ENCODE data around the gene SLC30A7. TPM values are rescaled to one million over a fixed set of nuclear protein-coding genes. Genes with fewer than 3 reads are reported as not detected.

The SLC30A7 gene
- total RNA-seq, 1 experiment from 2014 or later: 55.0 TPM

DNA sequence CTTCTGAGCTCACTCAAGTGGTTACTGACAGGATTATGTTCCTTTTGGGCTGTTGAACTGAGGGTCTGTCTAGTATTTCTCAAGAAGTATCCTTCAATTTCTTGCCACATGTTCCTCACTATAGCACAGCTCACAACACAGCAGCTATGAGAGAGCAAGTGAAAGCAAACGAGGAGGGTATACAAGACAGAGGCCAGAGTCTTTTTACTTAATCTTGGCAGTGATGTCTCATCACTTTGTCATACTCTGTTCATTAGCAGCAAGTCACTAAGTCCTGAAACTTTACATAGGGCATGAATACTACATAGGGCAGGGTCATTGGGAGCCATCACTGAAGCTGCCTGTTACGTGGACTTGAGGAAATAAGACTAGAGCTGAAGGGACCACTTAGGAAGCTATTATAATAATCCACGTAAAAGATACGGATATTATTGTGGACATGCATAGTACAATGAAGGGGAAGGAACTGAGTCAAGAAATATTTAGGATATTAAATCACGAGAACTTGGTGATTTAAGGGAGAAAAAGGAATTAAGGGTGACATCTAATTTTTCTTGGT is 63.7 kb downstream of the SLC30A7 start:
- CTCF ChIA-PET: interaction anchor here (0.8 to 2.4 kb wide), 5 partner anchors 11 to 353 kb away, joined by 3 to 10 read pairs (median 4); no protein-coding TSS in a partner anchor

DNA sequence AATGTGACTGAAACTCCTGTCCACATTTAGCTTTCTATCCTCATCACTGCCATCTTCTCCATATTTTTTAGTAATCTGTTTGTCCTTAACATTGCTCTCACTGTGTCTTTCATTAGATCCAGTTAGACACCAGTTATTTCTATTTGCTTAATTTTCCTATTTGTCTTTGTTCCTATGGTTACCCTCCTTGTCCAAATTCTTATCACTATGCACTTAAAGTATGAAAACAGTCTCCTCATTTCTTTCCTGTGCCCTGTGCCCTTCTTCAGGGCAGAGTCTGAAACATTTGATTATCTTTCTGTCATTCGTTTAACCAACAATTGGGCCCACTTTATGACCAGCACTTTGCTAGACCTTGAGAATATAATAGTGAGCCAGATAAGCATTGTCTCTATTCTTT is 64.2 kb downstream of the SLC30A7 start:
- TF ChIP-seq, protein P1, sequence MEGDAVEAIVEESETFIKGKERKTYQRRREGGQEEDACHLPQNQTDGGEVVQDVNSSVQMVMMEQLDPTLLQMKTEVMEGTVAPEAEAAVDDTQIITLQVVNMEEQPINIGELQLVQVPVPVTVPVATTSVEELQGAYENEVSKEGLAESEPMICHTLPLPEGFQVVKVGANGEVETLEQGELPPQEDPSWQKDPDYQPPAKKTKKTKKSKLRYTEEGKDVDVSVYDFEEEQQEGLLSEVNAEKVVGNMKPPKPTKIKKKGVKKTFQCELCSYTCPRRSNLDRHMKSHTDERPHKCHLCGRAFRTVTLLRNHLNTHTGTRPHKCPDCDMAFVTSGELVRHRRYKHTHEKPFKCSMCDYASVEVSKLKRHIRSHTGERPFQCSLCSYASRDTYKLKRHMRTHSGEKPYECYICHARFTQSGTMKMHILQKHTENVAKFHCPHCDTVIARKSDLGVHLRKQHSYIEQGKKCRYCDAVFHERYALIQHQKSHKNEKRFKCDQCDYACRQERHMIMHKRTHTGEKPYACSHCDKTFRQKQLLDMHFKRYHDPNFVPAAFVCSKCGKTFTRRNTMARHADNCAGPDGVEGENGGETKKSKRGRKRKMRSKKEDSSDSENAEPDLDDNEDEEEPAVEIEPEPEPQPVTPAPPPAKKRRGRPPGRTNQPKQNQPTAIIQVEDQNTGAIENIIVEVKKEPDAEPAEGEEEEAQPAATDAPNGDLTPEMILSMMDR (IDR thresholded peaks at IDR 0.05; ENCODE audit: unreplicated experiment): no peak
- Mint-ChIP-seq H3K4me3 (ENCODE audit: unreplicated experiment) (no peak overlapping the region), H3K36me3 (ENCODE audit: insufficient read depth, unreplicated experiment) (peaks cover 51% of the 10 kb centered on the region), H3K4me1 (ENCODE audit: insufficient read depth, unreplicated experiment) (peaks cover 5% of the 10 kb centered on the region), H3K27me3 (ENCODE audit: insufficient read depth, unreplicated experiment) (no peaks in the 10 kb centered on the region), H3K9me3 (ENCODE audit: unreplicated experiment) (no peaks in the 10 kb centered on the region), H3K27ac (ENCODE audit: low read depth, unreplicated experiment) (no peak overlapping the region)
- ChIA-PET CTCF (interaction anchor here (0.7 to 2.4 kb wide), 5 partner anchors 26 to 710 kb away, joined by 3 to 10 read pairs (median 4); no protein-coding TSS in a partner anchor), POLR2A (interaction anchor here (0.6 kb wide), 2 partner anchors 37 to 272 kb away, joined by 4 read pairs; no protein-coding TSS in a partner anchor)
- intact Hi-C loops (cut with micrococcal nuclease): no loop called here
- BruUV-seq (replicated peaks): no TSS peak
- DNase-seq (ENCODE audit: unreplicated experiment): no peak

More for the DNA sequence above, 63.7 kb downstream of the SLC30A7 start:
- intact Hi-C loops (cut with micrococcal nuclease): no loop called here
- no peak overlapping the region for H3K27ac Mint-ChIP-seq (ENCODE audit: low read depth, unreplicated experiment)
- H3K4me1 Mint-ChIP-seq (ENCODE audit: insufficient read depth, unreplicated experiment): peaks cover 5% of the 10 kb centered on the region
- no peaks in the 10 kb centered on the region for H3K9me3 Mint-ChIP-seq (ENCODE audit: unreplicated experiment)
- POLR2A ChIA-PET: interaction anchor here (0.6 to 1.2 kb wide), 3 partner anchors 26 to 273 kb away, joined by 3 to 5 read pairs (median 4); no protein-coding TSS in a partner anchor
- peaks cover 46% of the 10 kb centered on the region for H3K36me3 Mint-ChIP-seq (ENCODE audit: insufficient read depth, unreplicated experiment)
- H3K27me3 Mint-ChIP-seq (ENCODE audit: insufficient read depth, unreplicated experiment): no peaks in the 10 kb centered on the region
- no TSS peak for BruUV-seq (replicated peaks)
- no peak for DNase-seq (ENCODE audit: unreplicated experiment)
- TF ChIP-seq, protein P1 (IDR thresholded peaks at IDR 0.05; ENCODE audit: unreplicated experiment): no peak
- no peak overlapping the region for H3K4me3 Mint-ChIP-seq (ENCODE audit: unreplicated experiment)

DNA sequence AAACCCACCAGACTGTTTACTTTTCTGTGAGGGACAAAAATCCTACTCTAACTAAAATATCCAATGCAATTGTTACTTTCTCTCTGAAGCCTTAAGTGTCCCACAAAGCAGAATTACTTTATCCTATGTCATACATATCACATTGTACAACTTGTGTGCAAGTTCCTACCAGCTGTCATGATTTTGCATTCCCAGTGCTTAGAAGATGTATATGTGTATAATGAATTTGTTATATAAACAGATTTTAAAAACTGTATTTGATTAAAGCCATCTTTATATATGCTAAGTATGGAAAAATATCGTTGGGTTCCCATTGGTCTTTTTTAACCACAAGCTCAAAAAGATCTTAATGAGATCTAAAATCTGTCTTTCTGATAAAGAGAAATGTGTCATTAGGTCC is 72.7 kb downstream of the SLC30A7 start:
- intact Hi-C loops (cut with micrococcal nuclease): no loop called here
- Mint-ChIP-seq H3K4me1 (ENCODE audit: insufficient read depth, unreplicated experiment) (peaks cover 4% of the 10 kb centered on the region), H3K27me3 (ENCODE audit: insufficient read depth, unreplicated experiment) (no peaks in the 10 kb centered on the region), H3K36me3 (ENCODE audit: insufficient read depth, unreplicated experiment) (peaks cover 58% of the 10 kb centered on the region), H3K27ac (ENCODE audit: low read depth, unreplicated experiment) (no peak overlapping the region), H3K4me3 (ENCODE audit: unreplicated experiment) (no peak overlapping the region), H3K9me3 (ENCODE audit: unreplicated experiment) (no peaks in the 10 kb centered on the region)
- no TSS peak for BruUV-seq (replicated peaks)
- POLR2A ChIA-PET: no interaction called here
- TF ChIP-seq, protein P1 (IDR thresholded peaks at IDR 0.05; ENCODE audit: unreplicated experiment): no peak
- DNase-seq (ENCODE audit: unreplicated experiment): no peak
- CTCF ChIA-PET: no interaction called here

DNA sequence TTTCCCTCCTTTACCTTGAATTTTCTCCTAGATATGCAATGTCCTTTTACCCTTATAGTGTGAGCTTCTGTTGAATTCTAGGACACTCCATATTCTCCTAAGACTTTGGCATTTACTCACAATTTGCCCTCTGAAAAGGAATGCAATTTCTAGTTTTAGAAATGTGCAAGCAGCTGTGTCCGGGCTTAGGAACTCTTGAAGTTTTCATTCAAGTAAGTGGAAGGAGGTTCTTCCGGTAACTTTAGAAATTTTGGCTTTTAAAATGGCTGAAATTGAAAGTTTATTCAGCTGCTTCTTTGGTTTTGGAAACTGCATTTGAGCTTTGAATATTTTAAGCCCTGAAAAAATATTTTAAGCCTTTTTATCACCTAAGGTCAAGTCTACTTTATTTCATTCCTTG is 73.4 kb downstream of the SLC30A7 start:
- CTCF ChIA-PET: no interaction called here
- H3K27ac Mint-ChIP-seq (ENCODE audit: low read depth, unreplicated experiment): no peak overlapping the region
- TF ChIP-seq, protein P1 (IDR thresholded peaks at IDR 0.05; ENCODE audit: unreplicated experiment): no peak
- H3K4me1 Mint-ChIP-seq (ENCODE audit: insufficient read depth, unreplicated experiment): peaks cover 4% of the 10 kb centered on the region
- no peaks in the 10 kb centered on the region for H3K27me3 Mint-ChIP-seq (ENCODE audit: insufficient read depth, unreplicated experiment)
- no peak overlapping the region for H3K4me3 Mint-ChIP-seq (ENCODE audit: unreplicated experiment)
- no peaks in the 10 kb centered on the region for H3K9me3 Mint-ChIP-seq (ENCODE audit: unreplicated experiment)
- no peak for DNase-seq (ENCODE audit: unreplicated experiment)
- peaks cover 60% of the 10 kb centered on the region for H3K36me3 Mint-ChIP-seq (ENCODE audit: insufficient read depth, unreplicated experiment)
- POLR2A ChIA-PET: no interaction called here
- BruUV-seq (replicated peaks): no TSS peak
- intact Hi-C loops (cut with micrococcal nuclease): no loop called here

Data from MCF 10A (cell line).